ENCODE measurements around the gene SLC6A1.

DNA sequence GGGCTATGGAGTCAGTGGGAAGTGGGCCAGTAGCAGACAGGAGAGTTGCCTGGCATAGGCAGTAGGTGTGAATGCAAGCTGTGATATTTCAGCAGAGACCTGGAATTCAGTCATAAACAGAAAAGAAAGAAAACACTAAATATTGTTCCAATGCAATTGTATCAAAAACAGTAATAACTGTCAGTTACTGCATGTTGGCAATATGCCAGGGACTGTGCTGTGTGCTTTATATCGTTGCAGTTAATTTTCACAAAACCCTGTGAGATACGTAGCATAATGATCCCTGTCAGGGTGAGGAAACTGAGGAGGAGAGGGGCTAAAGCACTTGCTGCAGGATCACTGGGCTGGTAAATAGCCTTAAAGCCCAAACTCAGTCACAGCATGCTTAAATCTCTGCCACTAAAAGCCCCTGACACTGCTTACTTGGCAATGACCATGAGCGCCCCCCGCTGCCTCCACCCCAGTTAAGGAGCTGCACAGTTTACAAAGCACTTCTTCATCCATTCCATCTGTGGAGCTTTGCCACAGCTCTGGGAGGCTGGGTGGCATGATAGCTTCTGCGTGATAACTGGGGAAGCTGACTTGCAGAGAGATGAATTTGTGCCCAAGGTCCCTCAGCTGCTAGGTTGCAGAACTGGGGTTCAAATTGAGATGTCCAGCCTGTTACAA, 3.9 kb downstream of the SLC6A1 start:
- TF ChIP-seq, protein P1, sequence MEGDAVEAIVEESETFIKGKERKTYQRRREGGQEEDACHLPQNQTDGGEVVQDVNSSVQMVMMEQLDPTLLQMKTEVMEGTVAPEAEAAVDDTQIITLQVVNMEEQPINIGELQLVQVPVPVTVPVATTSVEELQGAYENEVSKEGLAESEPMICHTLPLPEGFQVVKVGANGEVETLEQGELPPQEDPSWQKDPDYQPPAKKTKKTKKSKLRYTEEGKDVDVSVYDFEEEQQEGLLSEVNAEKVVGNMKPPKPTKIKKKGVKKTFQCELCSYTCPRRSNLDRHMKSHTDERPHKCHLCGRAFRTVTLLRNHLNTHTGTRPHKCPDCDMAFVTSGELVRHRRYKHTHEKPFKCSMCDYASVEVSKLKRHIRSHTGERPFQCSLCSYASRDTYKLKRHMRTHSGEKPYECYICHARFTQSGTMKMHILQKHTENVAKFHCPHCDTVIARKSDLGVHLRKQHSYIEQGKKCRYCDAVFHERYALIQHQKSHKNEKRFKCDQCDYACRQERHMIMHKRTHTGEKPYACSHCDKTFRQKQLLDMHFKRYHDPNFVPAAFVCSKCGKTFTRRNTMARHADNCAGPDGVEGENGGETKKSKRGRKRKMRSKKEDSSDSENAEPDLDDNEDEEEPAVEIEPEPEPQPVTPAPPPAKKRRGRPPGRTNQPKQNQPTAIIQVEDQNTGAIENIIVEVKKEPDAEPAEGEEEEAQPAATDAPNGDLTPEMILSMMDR (IDR thresholded peaks at IDR 0.05) = no peak
- no peak for TF ChIP-seq POLR2A (IDR thresholded peaks at IDR 0.05)
